Measurements from ENCODE around the gene PEAK1.

- no peak for TF ChIP-seq CTCF (IDR thresholded peaks at IDR 0.05)
- TF ChIP-seq POLR2A (IDR thresholded peaks at IDR 0.05): no peak
- TF ChIP-seq POLR2AphosphoS5 (IDR thresholded peaks at IDR 0.05): no peak
Measured at GRCh38 chr15:77052556-77052955, 367.3 kb downstream of the PEAK1 start.
